ENCODE results near the gene PTPRE. TPM values are rescaled to one million over a fixed set of nuclear protein-coding genes. Genes with fewer than 3 reads are reported as not detected.

Gene PTPRE
- total RNA-seq, 3 donors from 2014 or later: 11.8 to 42.9 (median 25.6) TPM

DNA sequence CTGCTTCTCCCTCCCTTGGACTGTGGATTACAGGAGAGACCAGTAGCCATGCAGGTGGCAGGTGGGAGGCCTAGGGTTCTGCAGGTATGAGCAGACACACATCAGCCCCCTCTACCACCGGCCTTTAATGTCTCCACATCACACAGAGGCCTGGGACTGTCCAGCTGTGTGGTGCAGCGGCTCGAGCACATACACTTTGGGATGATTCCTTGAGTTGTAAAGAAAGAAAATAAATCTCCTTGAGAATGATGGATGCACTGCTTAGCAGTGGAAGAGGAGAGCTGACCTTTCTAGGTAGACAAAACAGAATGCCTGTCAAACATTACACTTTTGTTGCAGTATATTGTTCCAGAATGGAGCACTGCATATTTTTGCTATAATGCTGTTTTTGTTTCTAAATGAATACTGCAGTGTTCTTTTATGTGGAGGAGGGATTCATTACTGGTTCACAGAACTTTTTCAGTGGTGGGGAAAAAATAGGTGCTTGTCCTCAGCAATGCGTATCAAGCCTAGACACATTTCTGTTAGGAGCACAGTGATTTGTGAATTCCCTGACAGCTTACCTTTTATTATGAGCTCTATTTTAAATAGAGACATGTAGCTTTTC lies 66.0 kb downstream of the PTPRE start:
- H3K36me3 ChIP-seq: no peaks in the 10 kb centered on the region
- H3K4me3 ChIP-seq: no peak overlapping the region
- H3K27ac ChIP-seq: no peak overlapping the region
- intact Hi-C loops (cut with DNase I; ENCODE audit: low total_unique reads): no loop called here
- no peaks in the 10 kb centered on the region for H3K9me3 ChIP-seq
- DNase-seq (ENCODE audit: low spot score in 2 of 2): no peak
- no peaks in the 10 kb centered on the region for H3K4me1 ChIP-seq
- H3K27me3 ChIP-seq: no peaks in the 10 kb centered on the region
- no peak for TF ChIP-seq POLR2AphosphoS5 (IDR thresholded peaks at IDR 0.05)
- TF ChIP-seq, protein P1, sequence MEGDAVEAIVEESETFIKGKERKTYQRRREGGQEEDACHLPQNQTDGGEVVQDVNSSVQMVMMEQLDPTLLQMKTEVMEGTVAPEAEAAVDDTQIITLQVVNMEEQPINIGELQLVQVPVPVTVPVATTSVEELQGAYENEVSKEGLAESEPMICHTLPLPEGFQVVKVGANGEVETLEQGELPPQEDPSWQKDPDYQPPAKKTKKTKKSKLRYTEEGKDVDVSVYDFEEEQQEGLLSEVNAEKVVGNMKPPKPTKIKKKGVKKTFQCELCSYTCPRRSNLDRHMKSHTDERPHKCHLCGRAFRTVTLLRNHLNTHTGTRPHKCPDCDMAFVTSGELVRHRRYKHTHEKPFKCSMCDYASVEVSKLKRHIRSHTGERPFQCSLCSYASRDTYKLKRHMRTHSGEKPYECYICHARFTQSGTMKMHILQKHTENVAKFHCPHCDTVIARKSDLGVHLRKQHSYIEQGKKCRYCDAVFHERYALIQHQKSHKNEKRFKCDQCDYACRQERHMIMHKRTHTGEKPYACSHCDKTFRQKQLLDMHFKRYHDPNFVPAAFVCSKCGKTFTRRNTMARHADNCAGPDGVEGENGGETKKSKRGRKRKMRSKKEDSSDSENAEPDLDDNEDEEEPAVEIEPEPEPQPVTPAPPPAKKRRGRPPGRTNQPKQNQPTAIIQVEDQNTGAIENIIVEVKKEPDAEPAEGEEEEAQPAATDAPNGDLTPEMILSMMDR (IDR thresholded peaks at IDR 0.05): no peak
- TF ChIP-seq POLR2A (IDR thresholded peaks at IDR 0.05): no peak

DNA sequence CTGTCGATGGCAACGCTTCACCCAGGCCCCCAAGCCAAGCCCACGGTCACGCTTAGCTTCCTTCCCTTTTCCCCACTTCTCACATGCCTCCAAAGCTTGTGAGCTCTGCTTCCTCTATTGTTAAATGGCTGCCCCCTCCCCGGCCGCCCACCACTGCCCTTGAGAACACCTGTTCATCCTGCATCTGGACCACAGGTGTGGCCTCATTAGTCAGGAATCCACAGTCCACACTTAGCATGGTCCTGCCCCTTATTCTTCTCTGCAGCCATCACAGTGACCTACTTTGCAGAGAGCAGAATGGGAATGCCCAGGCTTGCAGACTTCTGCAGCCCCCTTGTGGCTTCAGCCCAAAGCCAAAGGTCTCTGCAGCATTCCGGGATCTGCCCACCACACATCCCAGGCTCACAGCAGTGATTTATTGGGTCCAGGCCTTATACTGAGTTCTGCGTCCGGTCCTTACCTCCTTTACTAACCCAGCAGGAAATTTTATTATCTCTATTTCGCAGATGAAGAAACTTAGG lies 66.9 kb downstream of the PTPRE start:
- intact Hi-C loops (cut with DNase I; ENCODE audit: low total_unique reads): no loop called here
- Histone ChIP-seq H3K4me1 (no peaks in the 10 kb centered on the region), H3K9me3 (no peaks in the 10 kb centered on the region), H3K27me3 (no peaks in the 10 kb centered on the region), H3K36me3 (no peaks in the 10 kb centered on the region), H3K27ac (no peak overlapping the region), H3K4me3 (no peak overlapping the region)
- TF ChIP-seq POLR2AphosphoS5 (IDR thresholded peaks at IDR 0.05) (no peak), POLR2A (IDR thresholded peaks at IDR 0.05) (no peak)
- TF ChIP-seq, protein P1 (IDR thresholded peaks at IDR 0.05): no peak
- DNase-seq (ENCODE audit: low spot score in 2 of 2): no peak

DNA sequence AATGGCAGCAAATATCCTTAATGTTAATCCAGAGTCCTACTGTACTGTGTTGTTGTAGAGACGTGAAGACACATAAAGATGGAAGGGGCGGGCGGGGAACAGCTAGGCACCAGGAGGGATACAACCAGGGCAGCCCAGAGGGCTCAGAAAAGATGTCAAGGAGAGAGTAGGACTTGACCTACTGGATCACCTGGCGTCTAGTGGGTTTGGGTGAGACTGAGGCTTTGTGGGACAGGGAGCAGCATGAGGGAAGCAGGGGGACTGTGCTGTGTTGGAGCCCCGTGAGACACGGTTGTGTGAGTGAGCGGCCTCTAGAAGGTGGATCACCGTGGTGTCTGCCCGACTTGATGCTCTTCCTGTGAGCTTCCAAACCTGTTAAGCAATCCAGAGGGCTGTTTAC lies 68.0 kb downstream of the PTPRE start:
- Histone ChIP-seq H3K27ac (no peak overlapping the region), H3K9me3 (peaks cover 0 to 3% of the 10 kb centered on the region in 2 donors), H3K4me3 (no peak overlapping the region), H3K36me3 (no peaks in the 10 kb centered on the region), H3K4me1 (no peaks in the 10 kb centered on the region), H3K27me3 (no peaks in the 10 kb centered on the region)
- DNase-seq (ENCODE audit: low spot score in 2 of 2): no peak
- intact Hi-C loops (cut with DNase I; ENCODE audit: low total_unique reads): loop anchor here (5.0 kb wide), 1 partner anchor 1922 kb away; no protein-coding TSS in a partner anchor
- no peak for TF ChIP-seq POLR2AphosphoS5 (IDR thresholded peaks at IDR 0.05)
- no peak for TF ChIP-seq POLR2A (IDR thresholded peaks at IDR 0.05)
- TF ChIP-seq, protein P1 (IDR thresholded peaks at IDR 0.05): no peak

DNA sequence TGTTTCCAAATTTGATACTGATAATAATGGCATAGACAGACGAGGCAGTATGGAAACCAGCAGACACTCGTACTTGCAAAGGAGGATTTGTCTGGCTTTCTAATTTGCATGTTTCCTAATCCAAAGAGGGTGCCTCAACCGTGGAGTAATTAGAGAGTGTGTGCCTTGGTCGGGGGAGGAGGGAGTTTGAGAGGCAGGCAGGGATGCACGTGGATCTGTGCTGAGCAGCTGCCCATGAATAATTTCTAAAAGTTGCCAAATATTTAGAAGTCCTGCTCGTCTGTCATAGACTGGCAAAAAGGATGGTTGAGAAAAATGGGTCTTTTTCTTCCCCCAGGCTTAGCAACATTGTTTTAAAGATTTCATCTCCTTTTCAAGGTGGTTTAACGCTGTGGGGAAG lies 69.4 kb downstream of the PTPRE start:
- Histone ChIP-seq H3K36me3 (no peaks in the 10 kb centered on the region), H3K27ac (peak overlapping the region; percentile 65 to 78), H3K27me3 (no peaks in the 10 kb centered on the region), H3K9me3 (peaks cover 0 to 5% of the 10 kb centered on the region in 2 donors), H3K4me3 (no peak overlapping the region), H3K4me1 (no peaks in the 10 kb centered on the region)
- TF ChIP-seq POLR2A (IDR thresholded peaks at IDR 0.05) (no peak), POLR2AphosphoS5 (IDR thresholded peaks at IDR 0.05) (no peak)
- TF ChIP-seq, protein P1 (IDR thresholded peaks at IDR 0.05): no peak
- intact Hi-C loops (cut with DNase I; ENCODE audit: low total_unique reads): loop anchor here (5.0 kb wide), 1 partner anchor 1921 kb away; no protein-coding TSS in a partner anchor
- DNase-seq (ENCODE audit: low spot score in 2 of 2): no peak

DNA sequence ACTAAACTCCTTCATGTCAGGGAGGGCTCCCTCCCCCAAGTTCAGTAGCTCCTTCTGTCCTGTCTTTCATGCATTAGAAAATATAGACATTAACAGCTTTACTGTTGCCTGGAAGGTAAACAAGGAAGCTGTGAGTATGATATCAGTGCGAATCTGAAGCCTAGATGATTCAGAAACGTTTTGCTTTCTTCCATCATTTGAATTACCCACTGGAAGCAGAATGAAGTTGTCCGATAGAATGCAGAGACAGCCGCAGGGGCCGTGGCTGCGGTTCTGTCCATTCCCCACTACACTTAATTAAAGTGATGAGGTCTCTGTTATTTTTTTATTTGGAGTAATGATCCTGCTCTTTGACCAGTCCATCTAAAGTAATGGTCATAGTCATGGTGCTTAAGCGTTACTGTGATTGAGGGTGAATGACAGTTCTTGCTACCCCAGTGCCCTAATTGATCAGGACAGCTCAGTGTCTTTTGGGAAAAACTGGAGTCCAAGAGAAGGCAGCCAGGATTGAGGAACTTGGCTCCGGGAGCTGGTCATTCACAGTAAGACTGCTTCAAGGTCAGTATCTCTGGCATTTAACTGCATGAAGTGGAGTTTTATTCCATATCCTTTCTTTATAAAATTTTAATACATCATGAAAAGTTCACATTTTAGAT lies 69.9 kb downstream of the PTPRE start:
- TF ChIP-seq POLR2AphosphoS5 (IDR thresholded peaks at IDR 0.05) (no peak), POLR2A (IDR thresholded peaks at IDR 0.05) (no peak)
- TF ChIP-seq, protein P1 (IDR thresholded peaks at IDR 0.05): no peak
- Histone ChIP-seq H3K36me3 (no peaks in the 10 kb centered on the region), H3K4me3 (peak overlapping the region in 2 of 3 donors; percentile 29 to 51), H3K27me3 (no peaks in the 10 kb centered on the region), H3K4me1 (no peaks in the 10 kb centered on the region), H3K9me3 (peaks cover 0 to 5% of the 10 kb centered on the region in 2 donors), H3K27ac (peak overlapping the region; percentile 65 to 78)
- no peak for DNase-seq (ENCODE audit: low spot score in 2 of 2)
- intact Hi-C loops (cut with DNase I; ENCODE audit: low total_unique reads): loop anchor here (5.0 kb wide), 1 partner anchor 1920 kb away; no protein-coding TSS in a partner anchor

Data from breast epithelium (tissue), 4 donors.